Bronchial epithelial cell (primary cell): Measurements from ENCODE around the gene SERINC4. TPM values are rescaled to one million over a fixed set of nuclear protein-coding genes. Genes with fewer than 3 reads are reported as not detected.

ENCODE experiments used
- DNase-seq: peaks from one replicate; pipeline ENCODE4 v3.0.0-alpha.2; 2010; ENCODE audit warnings: low read depth
- FAIRE-seq: peaks from 2 replicates; lab custom pipeline; 2011; peaks lifted over from hg19 to GRCh38; lab: Jason Lieb, UNC
- H3K27me3 ChIP-seq: 2 replicates; pipeline ENCODE4 v1.5.1; 2011; ENCODE audit warnings: low read length; ENCODE audit not compliant: control insufficient read depth, insufficient read depth
- H3K36me3 ChIP-seq: 2 replicates; pipeline ENCODE4 v1.5.1; 2011; ENCODE audit warnings: low read length; ENCODE audit not compliant: control insufficient read depth, insufficient read depth
- H3K4me3 ChIP-seq: 2 replicates; pipeline ENCODE4 v1.5.1; 2011; ENCODE audit warnings: mild to moderate bottlenecking, low read depth, low read length, control low read depth
- total RNA-seq: library from RNA; depleted of rRNA; stranded (reverse); fragments of >200 nt; gene quantifications from 2 replicates; pipeline ENCODE4 v1.2.1, GENCODE V29; 2014
- TF ChIP-seq, protein P1 (sequence below): IDR thresholded peaks from 2 replicates; pipeline ENCODE4 v1.5.1; 2011; ENCODE audit warnings: mild to moderate bottlenecking, moderate library complexity, low read length, control low read depth, inconsistent platforms; ENCODE audit not compliant: insufficient read depth, severe bottlenecking

The SERINC4 gene
- total RNA-seq, 1 donor from 2014 or later = not detected

GRCh38 chr15:43791993-43792760, 7.8 kb downstream of the SERINC4 start, which contains the start of gene SERF2:
TSS of gene SERF2 (plus strand) at chr15:43792320. CDS start at chr15:43792377, 57 bp downstream.
- TF ChIP-seq, protein P1, sequence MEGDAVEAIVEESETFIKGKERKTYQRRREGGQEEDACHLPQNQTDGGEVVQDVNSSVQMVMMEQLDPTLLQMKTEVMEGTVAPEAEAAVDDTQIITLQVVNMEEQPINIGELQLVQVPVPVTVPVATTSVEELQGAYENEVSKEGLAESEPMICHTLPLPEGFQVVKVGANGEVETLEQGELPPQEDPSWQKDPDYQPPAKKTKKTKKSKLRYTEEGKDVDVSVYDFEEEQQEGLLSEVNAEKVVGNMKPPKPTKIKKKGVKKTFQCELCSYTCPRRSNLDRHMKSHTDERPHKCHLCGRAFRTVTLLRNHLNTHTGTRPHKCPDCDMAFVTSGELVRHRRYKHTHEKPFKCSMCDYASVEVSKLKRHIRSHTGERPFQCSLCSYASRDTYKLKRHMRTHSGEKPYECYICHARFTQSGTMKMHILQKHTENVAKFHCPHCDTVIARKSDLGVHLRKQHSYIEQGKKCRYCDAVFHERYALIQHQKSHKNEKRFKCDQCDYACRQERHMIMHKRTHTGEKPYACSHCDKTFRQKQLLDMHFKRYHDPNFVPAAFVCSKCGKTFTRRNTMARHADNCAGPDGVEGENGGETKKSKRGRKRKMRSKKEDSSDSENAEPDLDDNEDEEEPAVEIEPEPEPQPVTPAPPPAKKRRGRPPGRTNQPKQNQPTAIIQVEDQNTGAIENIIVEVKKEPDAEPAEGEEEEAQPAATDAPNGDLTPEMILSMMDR = no peak
- DNase-seq (peak; percentile 94), FAIRE-seq (no peak)
- Histone ChIP-seq H3K4me3 (peak within 1 kb of the TSS; percentile 97), H3K36me3 (peaks cover 26% of the 10 kb centered on the region), H3K27me3 (no peaks in the 10 kb centered on the region)

DNA sequence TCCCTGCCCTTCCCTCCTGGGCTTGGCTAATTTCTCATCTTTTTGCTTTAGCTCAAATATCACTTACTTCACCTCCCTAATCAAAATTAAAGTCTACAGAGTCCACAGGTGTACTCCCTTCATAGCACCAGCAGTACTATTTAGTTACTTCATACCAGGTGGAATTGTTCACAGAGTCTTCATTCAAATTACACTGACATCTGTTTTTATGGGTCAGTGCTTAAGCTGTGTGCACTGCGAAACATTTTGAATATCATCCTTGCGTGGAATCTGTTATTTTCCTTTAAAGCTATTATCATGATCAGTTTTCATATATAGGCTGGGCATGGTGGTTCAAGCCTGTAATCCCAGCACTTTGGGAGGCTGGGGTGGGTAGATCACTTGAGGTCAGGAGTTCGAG, 10.6 kb downstream of the SERINC4 start:
- no peak for FAIRE-seq
- H3K27me3 ChIP-seq = no peaks in the 10 kb centered on the region
- no peak for DNase-seq
- no peak overlapping the region for H3K4me3 ChIP-seq
- peaks cover 12% of the 10 kb centered on the region for H3K36me3 ChIP-seq
- TF ChIP-seq, protein P1 = no peak

- TF ChIP-seq, protein P1 = no peak
- FAIRE-seq (no peak), DNase-seq (no peak)
- Histone ChIP-seq H3K36me3 (peaks cover 4% of the 10 kb centered on the region), H3K27me3 (no peaks in the 10 kb centered on the region), H3K4me3 (no peak overlapping the region)
Observed at GRCh38 chr15:43779016-43779415, 21.0 kb downstream of the SERINC4 start.

DNA sequence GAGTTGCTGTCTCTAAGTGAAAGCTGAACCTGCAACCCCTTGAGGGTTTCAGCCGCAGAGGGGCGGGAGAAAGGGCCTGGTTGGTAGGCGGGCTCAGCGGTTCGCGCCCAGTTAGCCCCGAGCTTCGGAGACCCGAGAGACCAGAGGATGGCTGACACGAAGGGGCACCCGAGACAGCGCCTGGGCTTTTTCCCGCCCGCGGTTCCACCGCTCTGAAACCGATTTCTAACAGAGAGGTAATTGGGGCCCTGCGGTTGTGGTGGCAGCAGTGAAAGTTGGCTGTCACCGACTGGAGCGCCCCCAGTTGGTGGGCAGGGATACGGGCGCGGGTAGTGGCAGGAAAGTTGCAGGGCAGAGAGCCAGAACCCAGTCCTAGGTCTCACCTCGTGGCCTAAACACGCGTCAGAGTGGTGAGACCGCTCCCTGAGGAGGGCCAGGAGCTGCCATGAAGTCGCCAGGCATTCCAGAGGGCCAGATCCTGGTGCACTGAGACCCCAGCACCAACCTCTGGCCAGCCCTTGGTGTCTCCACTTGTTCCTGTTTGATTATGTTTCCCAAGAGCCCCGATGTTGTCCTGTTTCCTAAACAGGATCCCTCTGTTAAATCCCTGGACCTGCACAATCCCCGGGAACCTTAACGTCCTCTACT, 22.6 kb downstream of the SERINC4 start:
- Histone ChIP-seq H3K27me3 (no peaks in the 10 kb centered on the region), H3K4me3 (peak overlapping the region; percentile 92), H3K36me3 (peaks cover 12% of the 10 kb centered on the region)
- FAIRE-seq (no peak), DNase-seq (peak; percentile 56)
- TF ChIP-seq, protein P1 = peak; percentile 94

GRCh38 chr15:43776718-43777266, 23.2 kb downstream of the SERINC4 start, which contains the start of gene ELL3:
TSS of gene ELL3 (minus strand) at chr15:43776966. CDS start at chr15:43776901, 65 bp downstream.
- no peaks in the 10 kb centered on the region for H3K27me3 ChIP-seq
- H3K36me3 ChIP-seq = peaks cover 12% of the 10 kb centered on the region
- TF ChIP-seq, protein P1 = no peak
- no peak for FAIRE-seq
- peak; percentile 73 for DNase-seq
- H3K4me3 ChIP-seq = peak within 1 kb of the TSS; percentile 92
